ENCODE measurements around the gene MUC21.

The MUC21 gene

GRCh38 chr6:30957716-30958115 lies 25.8 kb upstream of the MUC21 start:
- no peak for TF ChIP-seq CTCF (IDR thresholded peaks at IDR 0.05; ENCODE audit: extremely low read depth, missing control alignments)
- no peak for DNase-seq (ENCODE audit: low spot score)

GRCh38 chr6:30960907-30961673 lies 22.4 kb upstream of the MUC21 start:
- DNase-seq (ENCODE audit: low spot score), result no peak

GRCh38 chr6:30962716-30963115 lies 20.8 kb upstream of the MUC21 start:
- no peak for DNase-seq (ENCODE audit: low spot score)
- TF ChIP-seq CTCF (IDR thresholded peaks at IDR 0.05; ENCODE audit: extremely low read depth, missing control alignments), result no peak

More at GRCh38 chr6:30960907-30961673, 22.4 kb upstream of the MUC21 start:
- no peak for TF ChIP-seq CTCF (IDR thresholded peaks at IDR 0.05; ENCODE audit: extremely low read depth, missing control alignments)

GRCh38 chr6:30963641-30964040 lies 19.9 kb upstream of the MUC21 start:
- DNase-seq (ENCODE audit: low spot score), result no peak
- no peak for TF ChIP-seq CTCF (IDR thresholded peaks at IDR 0.05; ENCODE audit: extremely low read depth, missing control alignments)

- TF ChIP-seq CTCF (IDR thresholded peaks at IDR 0.05; ENCODE audit: extremely low read depth, missing control alignments), result no peak
- DNase-seq (ENCODE audit: low spot score), result no peak
Measured at GRCh38 chr6:30964075-30964474, 19.4 kb upstream of the MUC21 start.

- no peak for DNase-seq (ENCODE audit: low spot score)
Measured at GRCh38 chr6:30965140-30965601, 18.3 kb upstream of the MUC21 start.

More at GRCh38 chr6:30965140-30965601, 18.3 kb upstream of the MUC21 start:
- no peak for TF ChIP-seq CTCF (IDR thresholded peaks at IDR 0.05; ENCODE audit: extremely low read depth, missing control alignments)
